AG04449 (cell line): ENCODE results near the gene MLYCD.

Experiments
- CTCF ChIA-PET: fragments of 350-600 bp; formaldehyde crosslinking; extraction: SDS; loops from one replicate; lab custom pipeline; 2021; ENCODE audit warnings: antibody characterized with exemption; lab: Yijun Ruan, JAX
- POLR2A ChIA-PET: fragments of 400-600, 350-600 bp; formaldehyde crosslinking; extraction: SDS; loops from one replicate; lab custom pipeline; 2020; ENCODE audit warnings: antibody characterized with exemption, inconsistent platforms; lab: Yijun Ruan, JAX
- DNase-seq: peaks from one replicate; pipeline ENCODE4 v3.0.0-alpha.2; 2010; ENCODE audit warnings: low read depth, low spot score
- H3K4me3 ChIP-seq: 2 replicates; pipeline ENCODE4 v1.5.1; 2011; ENCODE audit warnings: low read depth, mild to moderate bottlenecking, control low read depth, low read length
- CTCF ChIP-seq: IDR thresholded peaks from one replicate; pipeline ENCODE4 v1.5.1; 2011; ENCODE audit warnings: mild to moderate bottlenecking, moderate library complexity, low read length, control low read depth, inconsistent platforms; ENCODE audit not compliant: insufficient read depth; ENCODE audit errors: missing control alignments

Gene MLYCD

GRCh38 chr16:83958137-83958845 is 59.4 kb downstream of the MLYCD start:
- ChIA-PET POLR2A (interaction anchor here (0.6 kb wide), 1 partner anchor 108 kb away, joined by 3 read pairs; no protein-coding TSS in a partner anchor), CTCF (interaction anchor here (0.8 to 16.0 kb wide), 10 partner anchors 11 to 229 kb away, joined by 3 to 662 read pairs (median 16); partner anchors contain the start of genes SLC38A8 and TAF1C)
- TF ChIP-seq CTCF: no peak

GRCh38 chr16:83958846-83959565 is 60.1 kb downstream of the MLYCD start:
- POLR2A ChIA-PET: no interaction called here
- DNase-seq: no peak
- no peak for TF ChIP-seq CTCF
- H3K4me3 ChIP-seq: no peak overlapping the region
- CTCF ChIA-PET: interaction anchor here (1.6 to 16.0 kb wide), 3 partner anchors 85 to 228 kb away, joined by 6 to 662 read pairs (median 7); partner anchors contain the start of gene TAF1C

More at GRCh38 chr16:83958137-83958845, 59.4 kb downstream of the MLYCD start:
- H3K4me3 ChIP-seq: no peak overlapping the region
- no peak for DNase-seq

- DNase-seq: no peak
- H3K4me3 ChIP-seq: no peak overlapping the region
- TF ChIP-seq CTCF: no peak
- ChIA-PET CTCF (interaction anchor here (1.6 to 16.0 kb wide), 2 partner anchors 85 to 102 kb away, joined by 6 to 662 read pairs; no protein-coding TSS in a partner anchor), POLR2A (no interaction called here)
Observed at GRCh38 chr16:83959656-83960434, 60.9 kb downstream of the MLYCD start.

- no peak for DNase-seq
- no peak overlapping the region for H3K4me3 ChIP-seq
- CTCF ChIA-PET: interaction anchor here (16.0 kb wide), 1 partner anchor 102 kb away, joined by 662 read pairs; no protein-coding TSS in a partner anchor
- TF ChIP-seq CTCF: no peak
- POLR2A ChIA-PET: no interaction called here
Observed at GRCh38 chr16:83960521-83961249, 61.8 kb downstream of the MLYCD start.

- POLR2A ChIA-PET: no interaction called here
- CTCF ChIA-PET: interaction anchor here (16.0 kb wide), 1 partner anchor 101 kb away, joined by 662 read pairs; no protein-coding TSS in a partner anchor
- DNase-seq: no peak
- TF ChIP-seq CTCF: no peak
- H3K4me3 ChIP-seq: no peak overlapping the region
Observed at GRCh38 chr16:83961591-83961990, 62.7 kb downstream of the MLYCD start.
